Measurements from ENCODE around the gene PPM1F.

The PPM1F gene

DNA sequence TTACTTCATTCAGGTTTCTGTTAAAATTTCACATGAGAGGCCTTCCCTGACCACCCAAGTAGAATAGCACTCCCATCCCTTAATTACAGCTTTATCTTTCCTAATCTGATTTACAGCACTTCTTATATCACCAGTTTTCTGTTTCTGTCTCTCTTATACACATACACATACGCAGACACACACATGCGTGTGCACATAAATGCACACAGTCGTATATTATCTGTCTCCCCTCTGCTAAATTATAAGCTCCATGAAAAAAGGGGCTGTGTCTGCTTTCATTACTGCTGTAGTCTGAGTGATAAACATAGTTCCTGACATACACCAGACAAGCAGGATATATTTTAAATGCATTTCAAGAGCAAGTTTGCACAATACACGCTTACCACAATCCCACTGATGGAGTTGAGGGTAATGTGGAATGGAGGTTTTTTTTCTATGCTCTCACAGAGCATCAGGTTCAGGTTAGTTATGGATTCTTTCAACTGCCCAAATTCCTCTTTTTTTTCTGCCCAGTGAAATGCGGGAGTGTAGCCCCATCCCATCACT lies 43.6 kb upstream of the PPM1F start:
- no peak overlapping the region for H4K91ac ChIP-seq (ENCODE audit: low read depth, low read length, poor library complexity)

GRCh38 chr22:21995660-21996059 lies 43.0 kb upstream of the PPM1F start:
- H3K4me1 ChIP-seq (ENCODE audit: control insufficient read depth in 2 of 2, insufficient read depth in 1 of 2, low read depth in 1 of 2, low read length in 2 of 2), result no peaks in the 10 kb centered on the region
- no CpG with 5 or more reads among the region's 3 CpGs for WGBS, 2 donors (ENCODE audit: extremely low coverage in 2 of 2, insufficient read length in 2 of 2, insufficient replicate concordance in 1 of 2)
- no peak overlapping the region for H2BK5ac ChIP-seq (ENCODE audit: low read length)
- no peak overlapping the region for H3K18ac ChIP-seq (ENCODE audit: low read length)
- H3K9ac ChIP-seq (ENCODE audit: low read depth, low read length, poor library complexity), result no peak overlapping the region
- H2AK5ac ChIP-seq (ENCODE audit: low read depth, low read length), result no peak overlapping the region
- H3K9me3 ChIP-seq (replicated peaks in 1 of 2; ENCODE audit: control insufficient read depth in 2 of 2, insufficient read depth in 1 of 2, low read depth in 1 of 2, low read length in 2 of 2), result no peaks in the 10 kb centered on the region
- no peak overlapping the region for H2BK120ac ChIP-seq (ENCODE audit: low read depth, low read length)
- no peak for DNase-seq (ENCODE audit: low spot score)
- H3K14ac ChIP-seq (ENCODE audit: low read length), result no peak overlapping the region
- H3K4me2 ChIP-seq (ENCODE audit: insufficient read depth, low read length, poor library complexity, severe bottlenecking), result no peak overlapping the region
- no peaks in the 10 kb centered on the region for H3K36me3 ChIP-seq (replicated peaks in 1 of 2; ENCODE audit: control insufficient read depth in 2 of 2, insufficient read depth in 2 of 2, low read length in 2 of 2)
- no peak overlapping the region for H3K4ac ChIP-seq (ENCODE audit: low read length)
- no peak overlapping the region for H2AFZ ChIP-seq (ENCODE audit: low read length)
- no peak overlapping the region for H2BK15ac ChIP-seq (ENCODE audit: low read length)
- H3K27me3 ChIP-seq (ENCODE audit: control insufficient read depth in 3 of 3, insufficient read depth in 3 of 3, low read depth in 1 of 3, low read length in 3 of 3), result peaks cover 0 to 69% (median 12%) of the 10 kb centered on the region in 3 experiments
- no peaks in the 10 kb centered on the region for H3K79me1 ChIP-seq (ENCODE audit: low read depth, low read length)
- no peak overlapping the region for H3K23ac ChIP-seq (ENCODE audit: low read depth, low read length, poor library complexity)
- no peak overlapping the region for H2BK12ac ChIP-seq (ENCODE audit: low read length)
- H4K8ac ChIP-seq (ENCODE audit: low read depth, low read length), result no peak overlapping the region
- H3K4me3 ChIP-seq (ENCODE audit: low read length in 2 of 2), result no peak overlapping the region
- no peak overlapping the region for H3K27ac ChIP-seq (replicated peaks; ENCODE audit: low read length)
- no peak overlapping the region for H4K91ac ChIP-seq (ENCODE audit: low read depth, low read length, poor library complexity)

More for the DNA sequence above, 43.6 kb upstream of the PPM1F start:
- Histone ChIP-seq H3K14ac (ENCODE audit: low read length) (no peak overlapping the region), H3K9me3 (replicated peaks in 1 of 2; ENCODE audit: control insufficient read depth in 2 of 2, insufficient read depth in 1 of 2, low read depth in 1 of 2, low read length in 2 of 2) (no peaks in the 10 kb centered on the region), H3K4me1 (ENCODE audit: control insufficient read depth in 2 of 2, insufficient read depth in 1 of 2, low read depth in 1 of 2, low read length in 2 of 2) (no peaks in the 10 kb centered on the region), H3K4me2 (ENCODE audit: insufficient read depth, low read length, poor library complexity, severe bottlenecking) (no peak overlapping the region), H3K9ac (ENCODE audit: low read depth, low read length, poor library complexity) (no peak overlapping the region), H4K8ac (ENCODE audit: low read depth, low read length) (no peak overlapping the region), H3K27ac (replicated peaks; ENCODE audit: low read length) (no peak overlapping the region), H3K23ac (ENCODE audit: low read depth, low read length, poor library complexity) (no peak overlapping the region), H2BK5ac (ENCODE audit: low read length) (no peak overlapping the region), H3K18ac (ENCODE audit: low read length) (no peak overlapping the region), H2BK12ac (ENCODE audit: low read length) (no peak overlapping the region), H2BK120ac (ENCODE audit: low read depth, low read length) (no peak overlapping the region), H3K79me1 (ENCODE audit: low read depth, low read length) (no peaks in the 10 kb centered on the region), H2BK15ac (ENCODE audit: low read length) (no peak overlapping the region), H3K4me3 (ENCODE audit: low read length in 2 of 2) (no peak overlapping the region), H3K4ac (ENCODE audit: low read length) (no peak overlapping the region), H2AK5ac (ENCODE audit: low read depth, low read length) (no peak overlapping the region), H2AFZ (ENCODE audit: low read length) (no peak overlapping the region), H3K27me3 (ENCODE audit: control insufficient read depth in 3 of 3, insufficient read depth in 3 of 3, low read depth in 1 of 3, low read length in 3 of 3) (peaks cover 0 to 69% (median 13%) of the 10 kb centered on the region in 3 experiments), H3K36me3 (replicated peaks in 1 of 2; ENCODE audit: control insufficient read depth in 2 of 2, insufficient read depth in 2 of 2, low read length in 2 of 2) (no peaks in the 10 kb centered on the region)
- WGBS, 2 donors (ENCODE audit: extremely low coverage in 2 of 2, insufficient read length in 2 of 2, insufficient replicate concordance in 1 of 2), result no CpG with 5 or more reads among the region's 5 CpGs
- no peak for DNase-seq (ENCODE audit: low spot score)

DNA sequence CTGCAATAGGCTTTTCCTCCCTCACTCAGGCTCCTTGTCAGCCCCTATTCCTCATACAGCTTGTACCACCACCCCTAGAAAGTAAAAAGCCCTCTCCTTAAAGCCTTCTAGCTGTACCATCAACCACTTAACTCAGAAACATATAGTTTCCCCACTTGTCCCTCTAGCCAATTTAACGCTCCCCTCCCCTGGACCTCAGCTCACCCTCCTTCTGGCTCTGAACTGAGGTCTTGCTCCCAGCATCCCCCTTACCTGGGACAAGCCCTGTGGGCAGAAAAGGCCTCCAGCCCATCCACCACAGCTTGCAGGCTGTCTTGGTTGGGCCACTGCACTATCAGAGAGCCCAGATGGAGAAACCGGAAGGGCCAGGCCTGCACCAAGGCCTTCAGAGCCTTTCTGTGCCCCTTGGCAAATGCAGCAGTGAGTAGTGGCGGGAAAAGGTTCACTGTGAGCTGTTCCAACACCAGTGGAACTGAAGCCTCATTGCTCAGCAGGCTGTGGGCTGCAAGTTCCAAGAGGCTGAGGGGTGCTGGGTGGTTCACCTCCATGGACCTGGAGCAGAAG lies 42.3 kb upstream of the PPM1F start:
- Histone ChIP-seq H3K4me2 (ENCODE audit: insufficient read depth, low read length, poor library complexity, severe bottlenecking) (no peak overlapping the region), H2BK15ac (ENCODE audit: low read length) (no peak overlapping the region), H3K4ac (ENCODE audit: low read length) (no peak overlapping the region), H3K36me3 (replicated peaks in 1 of 2; ENCODE audit: control insufficient read depth in 2 of 2, insufficient read depth in 2 of 2, low read length in 2 of 2) (no peaks in the 10 kb centered on the region), H2BK12ac (ENCODE audit: low read length) (no peak overlapping the region), H3K4me1 (ENCODE audit: control insufficient read depth in 2 of 2, insufficient read depth in 1 of 2, low read depth in 1 of 2, low read length in 2 of 2) (no peaks in the 10 kb centered on the region), H3K14ac (ENCODE audit: low read length) (no peak overlapping the region), H3K9me3 (replicated peaks in 1 of 2; ENCODE audit: control insufficient read depth in 2 of 2, insufficient read depth in 1 of 2, low read depth in 1 of 2, low read length in 2 of 2) (no peaks in the 10 kb centered on the region), H3K79me1 (ENCODE audit: low read depth, low read length) (no peaks in the 10 kb centered on the region), H3K27me3 (ENCODE audit: control insufficient read depth in 3 of 3, insufficient read depth in 3 of 3, low read depth in 1 of 3, low read length in 3 of 3) (peaks cover 0 to 74% (median 14%) of the 10 kb centered on the region in 3 experiments), H2BK120ac (ENCODE audit: low read depth, low read length) (no peak overlapping the region), H4K91ac (ENCODE audit: low read depth, low read length, poor library complexity) (no peak overlapping the region), H3K18ac (ENCODE audit: low read length) (no peak overlapping the region), H3K27ac (replicated peaks; ENCODE audit: low read length) (no peak overlapping the region), H3K23ac (ENCODE audit: low read depth, low read length, poor library complexity) (no peak overlapping the region), H3K4me3 (ENCODE audit: low read length in 2 of 2) (peak overlapping the region in 1 of 2 donors; percentile 16), H2AFZ (ENCODE audit: low read length) (no peak overlapping the region), H2AK5ac (ENCODE audit: low read depth, low read length) (no peak overlapping the region), H2BK5ac (ENCODE audit: low read length) (no peak overlapping the region), H4K8ac (ENCODE audit: low read depth, low read length) (no peak overlapping the region), H3K9ac (ENCODE audit: low read depth, low read length, poor library complexity) (no peak overlapping the region)
- no CpG with 5 or more reads among the region's 3 CpGs for WGBS, 2 donors (ENCODE audit: extremely low coverage in 2 of 2, insufficient read length in 2 of 2, insufficient replicate concordance in 1 of 2)
- no peak for DNase-seq (ENCODE audit: low spot score)

- no peak overlapping the region for H2BK15ac ChIP-seq (ENCODE audit: low read length)
- H3K18ac ChIP-seq (ENCODE audit: low read length), result no peak overlapping the region
- no peaks in the 10 kb centered on the region for H3K79me1 ChIP-seq (ENCODE audit: low read depth, low read length)
- H2AK5ac ChIP-seq (ENCODE audit: low read depth, low read length), result no peak overlapping the region
- no peak overlapping the region for H3K4ac ChIP-seq (ENCODE audit: low read length)
- no peak overlapping the region for H3K23ac ChIP-seq (ENCODE audit: low read depth, low read length, poor library complexity)
- H4K8ac ChIP-seq (ENCODE audit: low read depth, low read length), result no peak overlapping the region
- H3K4me3 ChIP-seq (ENCODE audit: low read length in 2 of 2), result no peak overlapping the region
- no peak overlapping the region for H4K91ac ChIP-seq (ENCODE audit: low read depth, low read length, poor library complexity)
- no peaks in the 10 kb centered on the region for H3K4me1 ChIP-seq (ENCODE audit: control insufficient read depth in 2 of 2, insufficient read depth in 1 of 2, low read depth in 1 of 2, low read length in 2 of 2)
- H3K9ac ChIP-seq (ENCODE audit: low read depth, low read length, poor library complexity), result no peak overlapping the region
- H3K27ac ChIP-seq (replicated peaks; ENCODE audit: low read length), result no peak overlapping the region
- H2BK12ac ChIP-seq (ENCODE audit: low read length), result no peak overlapping the region
- no peak for DNase-seq (ENCODE audit: low spot score)
- H3K27me3 ChIP-seq (ENCODE audit: control insufficient read depth in 3 of 3, insufficient read depth in 3 of 3, low read depth in 1 of 3, low read length in 3 of 3), result peaks cover 0 to 79% (median 17%) of the 10 kb centered on the region in 3 experiments
- H2AFZ ChIP-seq (ENCODE audit: low read length), result no peak overlapping the region
- WGBS, 2 donors (ENCODE audit: extremely low coverage in 2 of 2, insufficient read length in 2 of 2, insufficient replicate concordance in 1 of 2), result no CpG with 5 or more reads among the region's 7 CpGs
- H2BK5ac ChIP-seq (ENCODE audit: low read length), result no peak overlapping the region
- peaks cover 0 to 1% of the 10 kb centered on the region in 2 donors for H3K9me3 ChIP-seq (replicated peaks in 1 of 2; ENCODE audit: control insufficient read depth in 2 of 2, insufficient read depth in 1 of 2, low read depth in 1 of 2, low read length in 2 of 2)
- no peak overlapping the region for H3K4me2 ChIP-seq (ENCODE audit: insufficient read depth, low read length, poor library complexity, severe bottlenecking)
- no peak overlapping the region for H2BK120ac ChIP-seq (ENCODE audit: low read depth, low read length)
- no peak overlapping the region for H3K14ac ChIP-seq (ENCODE audit: low read length)
- no peaks in the 10 kb centered on the region for H3K36me3 ChIP-seq (replicated peaks in 1 of 2; ENCODE audit: control insufficient read depth in 2 of 2, insufficient read depth in 2 of 2, low read length in 2 of 2)
These were observed 40.1 kb upstream of the PPM1F start for GRCh38 chr22:21992593-21993237.

Measured in neuronal stem cell (in vitro differentiated cells).